HG02852 (cell line): ENCODE measurements around the gene MCTP1.
A peak's percentile ranks its signal among the peaks of the same experiment; 100 is the strongest.

Experiments
- ATAC-seq: cut with Tn5 transposase; IDR thresholded peaks from one replicate; pipeline ENCODE4 v1.9.1; 2021; ENCODE audit warnings: mild to moderate bottlenecking, moderate library complexity; ENCODE audit not compliant: unreplicated experiment

Gene MCTP1

GRCh38 chr5:94736498-94736897 is 548.4 kb downstream of the MCTP1 start:
- no peak for ATAC-seq

GRCh38 chr5:94731471-94731870 is 553.4 kb downstream of the MCTP1 start:
- no peak for ATAC-seq

GRCh38 chr5:94725142-94725541 is 559.8 kb downstream of the MCTP1 start:
- no peak for ATAC-seq

GRCh38 chr5:94715768-94716167 is 569.1 kb downstream of the MCTP1 start:
- no peak for ATAC-seq

GRCh38 chr5:94711785-94712184 is 573.1 kb downstream of the MCTP1 start:
- no peak for ATAC-seq

GRCh38 chr5:94709277-94709676 is 575.6 kb downstream of the MCTP1 start:
- ATAC-seq, result no peak

- ATAC-seq, result no peak
Observed at GRCh38 chr5:94707359-94707758, 577.5 kb downstream of the MCTP1 start.

- ATAC-seq, result no peak
Observed at GRCh38 chr5:94705427-94705826, 579.5 kb downstream of the MCTP1 start.

- peak; percentile 76 for ATAC-seq
Observed at GRCh38 chr5:94702729-94703128, 582.2 kb downstream of the MCTP1 start.

GRCh38 chr5:94700592-94700991 is 584.3 kb downstream of the MCTP1 start:
- peak; percentile 78 for ATAC-seq

- no peak for ATAC-seq
Observed at GRCh38 chr5:94699562-94699961, 585.3 kb downstream of the MCTP1 start.

- no peak for ATAC-seq
Observed at GRCh38 chr5:94698197-94698596, 586.7 kb downstream of the MCTP1 start.

- ATAC-seq, result no peak
Observed at GRCh38 chr5:94694671-94695070, 590.2 kb downstream of the MCTP1 start.

GRCh38 chr5:94693845-94694370 is 591.0 kb downstream of the MCTP1 start:
- no peak for ATAC-seq

GRCh38 chr5:94693043-94693822 is 591.7 kb downstream of the MCTP1 start:
- peak; percentile 88 for ATAC-seq

- no peak for ATAC-seq
Observed at GRCh38 chr5:94692581-94692980, 592.3 kb downstream of the MCTP1 start.

GRCh38 chr5:94691949-94692348 is 592.9 kb downstream of the MCTP1 start:
- ATAC-seq, result no peak

- ATAC-seq, result no peak
Observed at GRCh38 chr5:94691291-94691690, 593.6 kb downstream of the MCTP1 start.

GRCh38 chr5:94690778-94691177 is 594.1 kb downstream of the MCTP1 start:
- no peak for ATAC-seq

GRCh38 chr5:94689908-94690307 is 595.0 kb downstream of the MCTP1 start:
- no peak for ATAC-seq

GRCh38 chr5:94682814-94683520 is 601.9 kb downstream of the MCTP1 start:
- no peak for ATAC-seq

- no peak for ATAC-seq
Observed at GRCh38 chr5:94675965-94676618, 608.8 kb downstream of the MCTP1 start.
